T-helper 22 cell (primary cell): ENCODE results near the gene E2F8.

Experiments
- DNase-seq: peaks from one replicate; pipeline ENCODE4 v3.0.0-alpha.2; 2020; ENCODE audit warnings: low read depth

Gene E2F8

GRCh38 chr11:19252394-19253152 is 11.8 kb upstream of the E2F8 start:
- no peak for DNase-seq

- DNase-seq = no peak
These were observed 10.8 kb upstream of the E2F8 start for GRCh38 chr11:19251577-19251976.

GRCh38 chr11:19246816-19247215 is 6.1 kb upstream of the E2F8 start:
- DNase-seq = no peak

- no peak for DNase-seq
These were observed 4.6 kb upstream of the E2F8 start for GRCh38 chr11:19245351-19245750.

- no peak for DNase-seq
These were observed 3.9 kb upstream of the E2F8 start for GRCh38 chr11:19244621-19245020.

- DNase-seq = no peak
These were observed 3.3 kb upstream of the E2F8 start for GRCh38 chr11:19244084-19244483.

GRCh38 chr11:19243613-19244012 is 2.9 kb upstream of the E2F8 start:
- DNase-seq = no peak

- DNase-seq = no peak
These were observed 2.4 kb upstream of the E2F8 start for GRCh38 chr11:19243143-19243542.

- DNase-seq = no peak
These were observed 1.6 kb upstream of the E2F8 start for GRCh38 chr11:19242179-19242932.

- DNase-seq = peak; percentile 12
These were observed 774 bp upstream of the E2F8 start for GRCh38 chr11:19241260-19242178.

- no peak for DNase-seq
These were observed 1.7 kb downstream of the E2F8 start for GRCh38 chr11:19239039-19239438.

GRCh38 chr11:19237813-19238212 is 2.9 kb downstream of the E2F8 start:
- DNase-seq = no peak

GRCh38 chr11:19237381-19237780 is 3.4 kb downstream of the E2F8 start:
- no peak for DNase-seq

GRCh38 chr11:19234231-19234817 is 6.4 kb downstream of the E2F8 start:
- no peak for DNase-seq

GRCh38 chr11:19232910-19233503 is 7.7 kb downstream of the E2F8 start:
- no peak for DNase-seq

- no peak for DNase-seq
These were observed 11.1 kb downstream of the E2F8 start for GRCh38 chr11:19229671-19230070.

- no peak for DNase-seq
These were observed 11.8 kb downstream of the E2F8 start for GRCh38 chr11:19228968-19229367.

- DNase-seq = no peak
These were observed 14.2 kb downstream of the E2F8 start for GRCh38 chr11:19226378-19227195.

- DNase-seq = no peak
These were observed 15.2 kb downstream of the E2F8 start for GRCh38 chr11:19225581-19225980.

- no peak for DNase-seq
These were observed 15.6 kb downstream of the E2F8 start for GRCh38 chr11:19225123-19225522.
